ENCODE measurements around the gene EIF5A. TPM values are rescaled to one million over a fixed set of nuclear protein-coding genes. Genes with fewer than 3 reads are reported as not detected.

EIF5A gene
- 761 TPM for polyA plus RNA-seq (2013, experiment 1 of 2; ENCODE audit: insufficient read length)
- polyA plus RNA-seq (2013, experiment 2 of 2; ENCODE audit: insufficient read length) = 754 TPM

- peak; percentile 100 for DNase-seq
Observed at GRCh38 chr17:7306911-7307685, at the start of gene EIF5A. TSS of gene EIF5A (plus strand) at chr17:7307628. CDS start at chr17:7309636, 2,008 bp downstream.

- no peak for DNase-seq
Observed at GRCh38 chr17:7258731-7259554, 48.5 kb upstream of the EIF5A start.

GRCh38 chr17:7259555-7259889 is 47.9 kb upstream of the EIF5A start:
- DNase-seq = no peak

GRCh38 chr17:7260151-7260550 is 47.3 kb upstream of the EIF5A start:
- no peak for DNase-seq

- DNase-seq = no peak
Observed at GRCh38 chr17:7260651-7261378, 46.6 kb upstream of the EIF5A start.

GRCh38 chr17:7261379-7262191 is 45.8 kb upstream of the EIF5A start:
- DNase-seq = no peak

GRCh38 chr17:7262192-7262934 is 45.1 kb upstream of the EIF5A start, which contains the start of gene CLDN7:
TSS of gene CLDN7 (minus strand) at chr17:7262478. CDS start at chr17:7262043, 435 bp downstream.
- DNase-seq = no peak

GRCh38 chr17:7262935-7263800 is 44.3 kb upstream of the EIF5A start:
- no peak for DNase-seq

GRCh38 chr17:7263801-7264078 is 43.7 kb upstream of the EIF5A start:
- no peak for DNase-seq

GRCh38 chr17:7266784-7267183 is 40.6 kb upstream of the EIF5A start:
- DNase-seq = no peak

- no peak for DNase-seq
Observed at GRCh38 chr17:7279448-7279847, 28.0 kb upstream of the EIF5A start.

- DNase-seq = peak; percentile 68
Observed at GRCh38 chr17:7280519-7281073, 26.8 kb upstream of the EIF5A start.

- peak; percentile 91 for DNase-seq
Observed at GRCh38 chr17:7281074-7281952, 26.1 kb upstream of the EIF5A start, which contains the start of gene SLC2A4. TSS of gene SLC2A4 (plus strand) at chr17:7281718. CDS start at chr17:7281935, 217 bp downstream.

GRCh38 chr17:7281953-7282751 is 25.3 kb upstream of the EIF5A start:
- no peak for DNase-seq

- DNase-seq = no peak
Observed at GRCh38 chr17:7282752-7283321, 24.6 kb upstream of the EIF5A start.

- no peak for DNase-seq
Observed at GRCh38 chr17:7283471-7284216, 23.8 kb upstream of the EIF5A start.

GRCh38 chr17:7284911-7285310 is 22.5 kb upstream of the EIF5A start:
- no peak for DNase-seq

All from fibroblast of skin of abdomen (primary cell).